ENCODE results near the gene PAOX.
A peak's percentile ranks its signal among the peaks of the same experiment; 100 is the strongest.
"Not testable (repeated sequence)": the region's sequence is repeated elsewhere in the genome, so short reads cannot be mapped to it uniquely, and the experiment has no call there.

The PAOX gene

DNA sequence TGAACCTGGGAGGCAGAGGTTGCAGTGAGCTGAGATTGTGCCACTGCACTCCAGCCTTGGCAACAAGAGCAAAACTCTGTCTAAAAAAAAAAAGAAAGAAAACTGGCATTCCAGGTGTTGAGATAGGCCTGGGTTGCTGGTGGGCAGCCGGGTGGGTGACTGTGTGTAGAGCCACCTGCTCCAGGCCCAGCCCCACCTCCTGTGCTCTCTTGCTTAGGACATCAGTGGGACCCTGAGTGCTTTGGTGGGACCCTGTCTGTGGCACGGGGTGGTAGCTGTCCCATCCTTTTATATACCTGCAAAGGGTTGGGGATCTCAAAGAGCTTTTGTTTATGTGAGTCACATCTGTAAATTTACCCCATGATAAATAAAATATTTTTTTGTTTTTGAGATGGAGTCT lies 6.2 kb downstream of the PAOX start:
- no peak for DNase-seq (ENCODE audit: low spot score)

GRCh38 chr10:133386951-133387350 lies 7.9 kb downstream of the PAOX start:
- DNase-seq (ENCODE audit: low spot score), result not testable (repeated sequence)

GRCh38 chr10:133388236-133388972 lies 9.3 kb downstream of the PAOX start:
- DNase-seq (ENCODE audit: low spot score), result no peak

- DNase-seq (ENCODE audit: low spot score), result no peak
These were observed 10.1 kb downstream of the PAOX start for GRCh38 chr10:133388973-133389818.

GRCh38 chr10:133390597-133391248 lies 11.7 kb downstream of the PAOX start:
- no peak for DNase-seq (ENCODE audit: low spot score)

DNA sequence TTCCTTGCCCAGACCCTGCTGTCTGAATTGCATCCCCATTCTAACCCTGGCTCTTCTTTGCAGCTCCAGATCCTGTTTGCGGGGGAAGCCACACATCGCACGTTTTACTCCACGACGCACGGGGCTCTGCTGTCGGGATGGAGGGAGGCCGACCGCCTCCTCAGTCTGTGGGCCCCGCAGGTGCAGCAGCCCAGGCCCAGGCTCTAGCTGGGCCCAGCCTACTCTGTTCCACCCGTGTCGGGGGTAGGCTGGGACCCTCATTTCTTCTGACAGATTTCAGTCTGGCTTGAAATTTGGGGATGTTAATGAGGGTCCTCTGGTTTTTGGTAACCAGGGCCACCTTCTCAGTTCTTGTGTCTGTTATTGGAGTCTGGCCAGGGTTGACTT lies 12.2 kb downstream of the PAOX start:
- no peak for DNase-seq (ENCODE audit: low spot score)

DNA sequence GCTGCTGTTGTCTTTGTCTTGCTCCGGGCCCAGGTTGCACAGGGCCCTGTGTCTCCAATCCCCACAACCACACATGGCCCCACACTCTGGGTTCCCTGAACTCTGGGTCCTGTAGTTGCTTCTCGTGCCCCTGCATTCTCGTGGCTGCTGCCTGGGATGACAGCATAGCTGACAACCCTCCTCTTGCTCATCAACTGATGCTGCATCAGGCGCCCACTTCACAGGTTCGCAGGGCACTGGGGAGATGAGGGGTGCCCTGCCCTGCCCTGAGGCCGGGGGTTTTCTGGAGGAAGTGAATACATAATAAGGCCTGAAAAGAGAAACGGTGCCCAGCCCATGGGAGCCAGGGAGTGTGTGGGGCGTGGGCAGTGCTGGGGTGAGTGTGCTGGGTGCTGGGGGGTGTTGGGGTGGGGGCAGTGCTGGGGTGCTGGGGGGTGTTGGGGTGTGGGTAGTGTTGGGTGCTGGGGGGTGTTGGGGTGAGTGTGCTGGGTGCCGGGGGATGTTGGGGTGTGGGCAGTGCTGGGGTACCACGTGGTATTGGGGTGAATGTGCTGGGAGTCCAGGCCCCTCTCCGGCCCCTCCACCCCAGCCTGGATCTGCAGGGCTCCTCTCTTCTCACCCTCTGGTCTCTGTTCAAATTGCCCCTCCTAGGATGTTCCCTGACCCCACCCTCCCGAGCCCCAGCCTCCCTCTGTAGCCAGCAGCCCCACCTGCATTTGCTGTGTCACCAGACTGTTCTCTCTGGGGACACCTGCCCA lies 12.9 kb downstream of the PAOX start:
- DNase-seq (ENCODE audit: low spot score), result no peak

GRCh38 chr10:133393401-133394063 lies 14.5 kb downstream of the PAOX start:
- no peak for DNase-seq (ENCODE audit: low spot score)

GRCh38 chr10:133394064-133394663 lies 15.1 kb downstream of the PAOX start, which contains the start of gene MTG1:
Gene MTG1, plus strand, starts transcription at chr10:133394157. Its CDS starts 64 bp downstream, at chr10:133394221.
- DNase-seq (ENCODE audit: low spot score), result peak; percentile 96

DNA sequence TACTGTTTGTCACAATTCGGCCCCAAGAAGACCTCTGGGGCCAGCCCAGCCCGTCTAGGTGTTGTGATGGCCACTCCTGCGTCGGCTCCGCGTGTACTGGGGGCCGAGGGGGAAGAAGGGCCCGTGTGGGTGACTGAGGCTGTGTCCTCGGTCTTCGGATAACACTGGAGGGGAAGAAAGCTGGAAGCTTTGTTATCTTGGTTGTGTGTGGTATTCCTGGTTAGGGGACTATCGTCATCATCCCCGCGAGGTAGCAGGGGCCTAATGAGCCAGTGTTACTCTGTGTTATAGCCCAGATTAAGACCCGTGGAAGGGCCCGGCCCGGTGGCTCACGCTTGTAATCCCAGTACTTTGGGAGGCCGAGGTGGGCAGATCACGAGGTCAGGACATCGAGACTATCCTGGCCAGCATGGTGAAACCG lies 15.7 kb downstream of the PAOX start:
- no peak for DNase-seq (ENCODE audit: low spot score)

- DNase-seq (ENCODE audit: low spot score), result no peak
These were observed 17.1 kb downstream of the PAOX start for GRCh38 chr10:133396035-133396624.

GRCh38 chr10:133397938-133398337 lies 18.9 kb downstream of the PAOX start:
- no peak for DNase-seq (ENCODE audit: low spot score)

GRCh38 chr10:133399123-133399601 lies 20.1 kb downstream of the PAOX start:
- no peak for DNase-seq (ENCODE audit: low spot score)

DNA sequence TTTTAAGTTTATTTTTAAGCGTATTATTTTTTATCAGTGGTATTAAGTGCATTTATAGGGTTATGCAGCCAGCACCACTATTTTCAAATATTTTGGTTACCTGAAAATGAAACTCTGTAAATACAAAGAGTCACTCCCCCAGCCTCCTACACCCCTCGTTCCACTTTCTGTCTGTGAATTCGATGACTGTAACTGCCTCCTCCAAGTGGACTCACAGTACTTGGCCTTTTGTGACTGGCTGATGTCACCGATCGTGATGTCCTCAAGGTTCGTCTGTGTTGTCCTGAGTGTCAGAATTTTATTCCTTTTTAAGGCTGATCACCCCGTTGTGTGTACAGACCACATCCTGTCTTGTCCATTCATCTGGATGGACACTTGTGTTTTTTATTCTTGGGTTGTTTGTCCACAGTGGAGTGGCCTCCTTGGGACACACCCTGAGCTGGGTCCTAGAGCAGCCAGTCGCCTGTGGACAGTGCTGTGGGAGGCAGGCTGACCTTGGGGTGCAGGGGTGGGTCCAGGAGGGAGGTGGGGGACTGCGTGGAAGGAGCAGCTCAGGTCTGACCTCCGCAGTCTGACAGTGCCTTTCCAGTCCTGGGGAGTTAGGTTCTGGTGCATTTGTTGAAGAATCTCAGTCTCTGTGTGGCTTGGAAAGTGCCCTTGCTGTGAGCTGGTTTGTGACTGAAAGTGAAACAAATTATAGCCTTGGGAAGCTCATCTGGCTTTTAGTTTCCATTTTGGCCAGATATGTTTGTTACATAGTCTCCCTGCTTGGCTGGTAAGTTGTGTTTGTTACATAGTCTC lies 21.8 kb downstream of the PAOX start:
- no peak for DNase-seq (ENCODE audit: low spot score)

- DNase-seq (ENCODE audit: low spot score), result no peak
These were observed 22.4 kb downstream of the PAOX start for GRCh38 chr10:133401500-133401899.

- no peak for DNase-seq (ENCODE audit: low spot score)
These were observed 23.1 kb downstream of the PAOX start for GRCh38 chr10:133401981-133402725.

- DNase-seq (ENCODE audit: low spot score), result no peak
These were observed 24.3 kb downstream of the PAOX start for GRCh38 chr10:133403359-133403758.

DNA sequence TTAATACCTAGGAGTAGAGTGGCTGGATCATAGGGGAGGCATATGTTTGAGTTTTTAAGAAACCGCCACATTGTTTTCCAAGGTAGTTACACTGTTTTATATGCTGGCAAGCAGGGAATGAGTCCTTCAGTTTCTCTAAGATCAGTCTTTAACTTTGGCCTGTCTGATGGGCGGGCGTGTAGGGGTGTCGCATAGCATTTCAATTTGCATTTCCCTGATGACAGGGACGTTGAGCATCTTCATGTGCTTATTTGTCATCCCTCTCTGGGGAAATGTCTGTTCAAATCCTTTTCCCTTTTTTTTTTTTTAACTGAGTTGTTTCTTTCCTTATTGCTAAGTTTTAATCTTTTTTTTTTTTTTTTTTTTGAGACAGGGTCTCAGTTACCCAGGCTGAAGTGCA lies 24.7 kb downstream of the PAOX start:
- no peak for DNase-seq (ENCODE audit: low spot score)

DNA sequence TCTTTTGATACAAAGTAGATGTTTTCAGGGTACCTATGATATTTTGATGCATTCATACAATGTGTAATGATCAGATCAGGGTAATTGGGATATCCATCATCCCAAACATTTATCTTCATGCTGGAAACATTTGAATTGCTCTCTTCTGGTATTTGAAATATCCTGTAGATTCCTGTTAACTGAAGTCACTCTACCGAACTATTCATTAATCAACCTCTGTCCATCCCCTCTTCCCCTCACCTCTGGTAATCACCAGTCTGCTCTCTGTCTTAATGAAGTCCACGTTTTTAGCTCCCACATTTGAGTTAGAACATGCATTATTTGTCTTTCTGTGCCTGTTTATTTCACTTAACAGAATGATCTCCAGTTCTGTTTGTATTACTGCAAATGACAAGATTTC lies 26.2 kb downstream of the PAOX start:
- no peak for DNase-seq (ENCODE audit: low spot score)

Measured in ecto neural progenitor cell (in vitro differentiated cells).